Measurements from ENCODE around the gene ATF1.
"Not testable (repeated sequence)": the region's sequence is repeated elsewhere in the genome, so short reads cannot be mapped to it uniquely, and the experiment has no call there.

ATF1 gene

DNA sequence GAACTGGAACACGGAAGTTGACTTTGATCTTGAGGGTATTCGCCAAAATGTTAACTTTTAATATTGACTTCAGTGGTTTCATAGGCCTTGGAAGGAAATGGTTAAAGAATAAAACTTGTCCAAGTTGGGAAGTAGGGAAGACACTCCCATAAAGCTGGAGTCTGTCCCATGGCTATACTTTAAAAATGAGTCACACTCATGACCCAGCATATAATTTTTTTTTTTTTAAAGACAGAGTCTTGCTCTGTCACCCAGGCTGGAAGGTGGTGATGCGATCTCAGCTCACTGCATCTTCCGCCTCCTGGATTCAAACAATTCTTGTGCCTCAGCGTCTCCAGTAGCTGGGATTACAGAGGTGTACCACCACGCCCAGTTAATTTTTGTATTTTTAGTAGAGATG, 98.4 kb downstream of the ATF1 start:
- DNase-seq (ENCODE audit: low read depth in 1 of 2, low spot score in 1 of 2): no peak
- no peak for TF ChIP-seq JUND (IDR thresholded peaks at IDR 0.05; ENCODE audit: low read depth)
- in situ Hi-C loops (cut with HindIII; ENCODE audit: low pct_unique_long_range_greater_than_20kb, low sequenced_read_pairs): no loop called here

DNA sequence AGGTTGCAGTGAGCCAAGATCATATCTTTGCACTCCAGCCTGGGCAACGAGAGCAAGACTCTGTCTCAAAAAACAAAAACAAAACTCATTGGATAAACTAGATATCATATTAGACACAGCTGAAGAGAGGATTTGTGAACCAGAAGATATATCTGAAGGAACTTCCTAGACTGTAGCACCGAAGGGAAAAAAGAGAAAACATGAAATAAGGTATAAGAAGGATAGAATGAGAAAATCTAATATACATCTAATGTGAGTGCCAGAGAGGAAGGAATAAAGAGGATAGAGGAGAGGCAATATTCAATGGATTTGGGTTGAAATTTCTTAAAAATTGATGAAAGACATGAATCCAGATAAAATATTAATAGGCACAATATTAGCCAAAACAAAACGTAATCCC, 101.4 kb downstream of the ATF1 start:
- no peak for DNase-seq (ENCODE audit: low read depth in 1 of 2, low spot score in 1 of 2)
- TF ChIP-seq JUND (IDR thresholded peaks at IDR 0.05; ENCODE audit: low read depth): no peak
- in situ Hi-C loops (cut with HindIII; ENCODE audit: low pct_unique_long_range_greater_than_20kb, low sequenced_read_pairs): no loop called here

DNA sequence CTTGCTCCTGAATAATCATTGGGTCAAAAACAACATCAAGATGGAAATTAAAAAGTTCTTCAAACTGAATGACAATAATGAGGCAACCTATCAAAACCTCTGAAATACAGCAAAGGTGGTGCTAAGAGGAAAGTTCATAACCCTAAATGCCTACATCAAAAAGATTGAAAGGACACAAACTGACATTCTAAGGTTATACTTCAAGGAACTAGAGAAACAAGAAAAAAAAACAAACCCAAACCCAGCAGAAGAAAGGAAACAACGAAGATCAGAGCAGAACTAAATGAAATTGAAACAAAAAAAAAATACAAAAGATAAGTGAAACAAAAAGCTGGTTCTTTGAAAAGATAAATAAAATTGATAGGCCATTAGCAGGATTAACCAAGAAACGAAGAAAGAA, 105.0 kb downstream of the ATF1 start:
- in situ Hi-C loops (cut with HindIII; ENCODE audit: low pct_unique_long_range_greater_than_20kb, low sequenced_read_pairs); DNase-seq (ENCODE audit: low read depth in 1 of 2, low spot score in 1 of 2): not testable (repeated sequence)
